ENCODE measurements around the gene CD27.
"Not testable (repeated sequence)": the region's sequence is repeated elsewhere in the genome, so short reads cannot be mapped to it uniquely, and the experiment has no call there.

The CD27 gene

GRCh38 chr12:6489449-6489848 is 44.7 kb downstream of the CD27 start:
- no peak for DNase-seq

DNA sequence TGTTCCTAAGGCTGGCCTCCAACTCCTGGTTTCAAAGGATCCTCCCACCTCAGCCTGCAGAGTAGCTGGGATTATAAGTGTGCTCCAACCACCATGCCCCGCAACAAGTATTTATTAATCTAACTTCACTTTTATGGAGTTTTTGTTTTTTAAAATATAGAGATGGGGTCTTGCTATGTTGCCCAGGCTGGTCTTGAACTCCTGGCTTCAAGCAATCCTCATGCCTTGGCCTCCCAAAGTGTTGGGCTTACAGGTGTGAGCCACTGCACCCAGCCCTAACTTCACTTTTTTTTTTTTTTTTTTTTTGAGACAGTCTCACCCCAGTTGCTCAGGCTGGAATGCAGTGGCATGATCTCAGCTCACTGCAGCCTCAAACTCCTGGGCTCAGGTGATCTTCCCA is 45.9 kb downstream of the CD27 start:
- not testable (repeated sequence) for DNase-seq

DNA sequence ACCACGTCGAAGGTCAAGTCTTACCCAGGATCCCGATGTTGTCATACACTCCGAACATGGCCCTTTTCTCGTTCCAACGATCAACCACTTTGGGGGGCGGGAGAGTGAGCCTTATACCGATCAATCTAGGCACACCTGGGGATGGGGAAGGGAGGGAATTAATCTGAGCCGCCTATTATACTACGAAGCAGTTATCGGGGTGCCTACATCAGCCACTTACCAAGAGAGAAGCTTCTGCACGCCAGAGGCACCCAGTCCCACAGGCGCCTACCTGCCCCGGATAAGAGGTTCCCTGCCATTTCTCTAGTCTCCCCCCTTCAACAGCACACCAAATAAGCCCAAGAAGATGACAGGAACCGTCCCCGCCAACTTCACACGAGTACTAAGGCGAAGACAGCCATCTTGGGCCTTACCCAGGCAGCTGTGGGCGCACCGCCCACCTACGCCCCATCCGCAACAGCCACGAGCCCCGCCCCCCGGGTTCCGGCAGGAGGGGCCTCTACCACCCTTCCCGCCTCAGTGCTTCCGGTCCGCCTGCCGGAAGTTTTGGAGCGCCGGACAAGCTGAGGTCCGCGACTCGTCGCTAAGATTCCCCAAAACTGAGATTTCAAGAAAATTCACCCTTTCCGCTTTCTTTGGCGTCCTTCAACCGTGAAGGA is 48.2 kb downstream of the CD27 start, which contains the start of gene MRPL51:
TSS of gene MRPL51 (minus strand) at position 425 of the 659 bp plus-strand sequence. CDS start at position 299, 126 bp downstream.
- DNase-seq = peak; percentile 84 to 95 (median 92)

DNA sequence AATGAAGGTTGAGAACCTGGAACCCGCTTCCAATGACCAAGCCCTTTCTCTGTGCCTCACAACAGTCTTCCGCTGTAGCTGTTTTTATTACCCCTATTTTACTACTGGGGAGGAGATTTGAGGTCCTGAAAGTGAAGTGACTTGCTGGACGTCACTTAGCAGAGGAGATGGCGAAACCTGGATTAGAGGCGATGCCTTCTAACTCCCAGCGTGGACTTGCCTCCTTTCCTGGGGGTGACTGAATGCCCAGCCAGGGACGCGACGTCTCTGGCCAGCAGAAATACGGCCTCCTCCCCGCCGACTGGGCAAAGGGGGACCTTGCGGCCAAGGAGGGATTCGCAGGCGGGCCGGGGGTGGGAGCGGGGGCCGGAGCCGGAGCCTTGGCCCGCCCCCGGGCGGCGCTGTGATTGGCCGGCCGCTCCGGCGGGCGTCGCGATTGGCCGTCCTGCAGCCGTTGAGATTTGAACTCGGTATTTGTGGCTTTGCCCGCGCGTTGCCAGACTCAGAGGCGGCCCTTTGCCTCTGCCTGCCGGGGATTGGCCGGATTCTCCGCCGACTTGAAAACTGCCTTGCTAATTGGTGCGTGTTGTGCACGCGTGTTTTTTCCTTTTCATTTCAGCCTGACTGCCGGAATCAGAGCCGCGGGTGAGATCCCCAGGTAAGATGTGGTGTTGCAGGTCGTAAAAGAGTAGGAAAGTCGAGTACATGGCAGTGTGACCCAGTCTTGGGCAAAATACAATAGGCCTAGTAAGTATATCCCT is 48.9 kb downstream of the CD27 start, which contains the start of gene NCAPD2:
TSS of gene NCAPD2 (plus strand) at position 606 of the 761 bp plus-strand sequence. CDS start 997 bp downstream, outside the sequence.
- DNase-seq = peak; percentile 91 to 97 (median 96)

- no peak for DNase-seq
Observed at GRCh38 chr12:6494258-6494743, 49.5 kb downstream of the CD27 start.

- DNase-seq = no peak
Observed at GRCh38 chr12:6494968-6495367, 50.2 kb downstream of the CD27 start.

DNA sequence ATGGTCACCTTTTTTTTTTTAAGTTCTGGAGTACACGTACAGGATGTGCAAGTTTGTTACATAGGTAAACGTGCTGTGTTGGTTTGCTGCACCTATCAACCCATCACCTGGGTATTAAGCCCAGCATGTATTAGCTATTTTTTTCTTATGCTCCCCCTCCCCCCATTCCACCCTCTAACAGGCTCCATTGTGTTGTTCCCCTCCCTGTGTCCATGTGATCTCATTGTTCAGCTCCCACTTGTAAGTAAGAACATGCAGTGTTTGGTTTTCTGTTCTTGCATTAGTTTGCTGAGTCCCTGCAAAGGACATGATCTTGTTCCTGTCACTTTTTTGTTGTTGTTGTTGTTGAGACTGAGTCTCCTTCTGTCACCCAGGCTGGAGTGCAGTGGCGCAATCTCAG is 52.5 kb downstream of the CD27 start:
- not testable (repeated sequence) for DNase-seq

- DNase-seq = no peak
Observed at GRCh38 chr12:6500466-6500865, 55.7 kb downstream of the CD27 start.

All from stimulated activated naive CD4-positive, alpha-beta T cell (primary cell).